IMR-90 (cell line): ENCODE data around the gene CDH12. TPM values are rescaled to one million over a fixed set of nuclear protein-coding genes. Genes with fewer than 3 reads are reported as not detected.

Source experiments
- ATAC-seq: fragments of 200-7000 bp; cut with Tn5 transposase; 2 replicates; pipeline ENCODE4 v1.9.1; 2020; ENCODE audit warnings: low read depth, mild to moderate bottlenecking, moderate library complexity
- BruUV-seq: library from RNA; stranded (reverse); fragments of 400-500 nt; replicated peaks from 2 replicates; lab custom pipeline; 2021; lab: Mats Ljungman, UMichigan
- CTCF ChIA-PET: fragments of 300-600 bp; formaldehyde crosslinking; extraction: SDS; loops from one replicate; lab custom pipeline; 2021; ENCODE audit warnings: antibody characterized with exemption; lab: Yijun Ruan, JAX
- POLR2A ChIA-PET: fragments of 300-600 bp; sonication (Branson Sonifier 250); formaldehyde crosslinking; loops from one replicate; lab custom pipeline; 2022; ENCODE audit warnings: antibody characterized with exemption; ENCODE audit not compliant: unreplicated experiment; lab: Charles Lee
- DNase-seq: peaks from one replicate; pipeline ENCODE4 v3.0.0; 2013
- H2AFZ ChIP-seq: replicated peaks from 2 replicates; pipeline ENCODE3; 2013; ENCODE audit warnings: low read length, mild to moderate bottlenecking; ENCODE audit not compliant: poor library complexity
- H2AK5ac ChIP-seq: 2 replicates; pipeline ENCODE4 v1.6.1; 2013; ENCODE audit warnings: low read depth, low read length, inconsistent platforms
- H2AK9ac ChIP-seq: replicated peaks from 2 replicates; pipeline ENCODE3; 2013; ENCODE audit warnings: mild to moderate bottlenecking, low read depth, low read length, moderate library complexity; ENCODE audit not compliant: poor library complexity
- H2BK120ac ChIP-seq: 2 replicates; pipeline ENCODE4 v1.6.1; 2013; ENCODE audit warnings: low read depth, low read length, inconsistent platforms
- H2BK15ac ChIP-seq: 3 replicates; pipeline ENCODE4 v1.6.1; 2013; ENCODE audit warnings: low read depth, low read length, inconsistent platforms
- H2BK20ac ChIP-seq: 2 replicates; pipeline ENCODE4 v1.6.1; 2013; ENCODE audit warnings: low read depth, mild to moderate bottlenecking, inconsistent platforms, low read length, moderate library complexity
- H2BK5ac ChIP-seq: 2 replicates; pipeline ENCODE4 v1.6.1; 2013; ENCODE audit warnings: mild to moderate bottlenecking, low read depth, low read length, inconsistent platforms; ENCODE audit not compliant: poor library complexity, severe bottlenecking
- H3K14ac ChIP-seq: replicated peaks from 2 replicates; pipeline ENCODE4 v1.6.1; 2013; ENCODE audit warnings: low read depth, low read length, inconsistent platforms
- H3K18ac ChIP-seq: 2 replicates; pipeline ENCODE4 v1.6.1; 2013; ENCODE audit warnings: low read depth, low read length, control low read depth
- H3K23ac ChIP-seq: 2 replicates; pipeline ENCODE4 v1.6.1; 2013; ENCODE audit warnings: low read depth, low read length, inconsistent platforms
- H3K27ac ChIP-seq: 2 replicates; pipeline ENCODE4 v1.5.1; 2013; ENCODE audit warnings: mild to moderate bottlenecking, control low read depth, low read length; ENCODE audit not compliant: insufficient read depth
- H3K27me3 ChIP-seq: 2 replicates; pipeline ENCODE4 v1.6.1; 2013; ENCODE audit warnings: low read length; ENCODE audit not compliant: control insufficient read depth, insufficient read depth
- H3K36me3 ChIP-seq: 2 replicates; pipeline ENCODE4 v1.6.1; 2013; ENCODE audit warnings: low read length, mixed read lengths; ENCODE audit not compliant: control insufficient read depth, insufficient read depth
- H3K4ac ChIP-seq: 2 replicates; pipeline ENCODE4 v1.6.1; 2013; ENCODE audit warnings: low read depth, low read length, inconsistent platforms
- H3K4me1 ChIP-seq: 2 replicates; pipeline ENCODE4 v1.6.1; 2013; ENCODE audit warnings: low read length, mixed read lengths; ENCODE audit not compliant: control insufficient read depth, insufficient read depth
- H3K4me2 ChIP-seq: 2 replicates; pipeline ENCODE4 v1.6.1; 2013; ENCODE audit warnings: low read depth, mild to moderate bottlenecking, control low read depth, low read length, moderate library complexity
- H3K4me3 ChIP-seq: 2 replicates; pipeline ENCODE4 v1.5.1; 2013; ENCODE audit warnings: low read depth, mild to moderate bottlenecking, control low read depth, low read length, moderate library complexity; ENCODE audit not compliant: insufficient read depth
- H3K56ac ChIP-seq: 2 replicates; pipeline ENCODE4 v1.6.1; 2013; ENCODE audit warnings: low read length, inconsistent platforms; ENCODE audit not compliant: insufficient read depth; ENCODE audit errors: extremely low read depth
- H3K79me1 ChIP-seq, 2 experiments: 2 replicates each; pipeline ENCODE4 v1.6.1; 2013; ENCODE audit warnings: low read length in 2 of 2, inconsistent platforms in 1 of 2, low read depth in 1 of 2
- H3K9ac ChIP-seq: 2 replicates; pipeline ENCODE4 v1.6.1; 2013; ENCODE audit warnings: low read depth, low read length, control low read depth
- H3K9me1 ChIP-seq: 2 replicates; pipeline ENCODE4 v1.6.1; 2013; ENCODE audit warnings: low read length, inconsistent platforms; ENCODE audit not compliant: insufficient read depth
- H3K9me3 ChIP-seq: 2 replicates; pipeline ENCODE4 v1.6.1; 2013; ENCODE audit warnings: low read length; ENCODE audit not compliant: control insufficient read depth, insufficient read depth
- H4K20me1 ChIP-seq: 2 replicates; pipeline ENCODE4 v1.6.1; 2013; ENCODE audit warnings: low read length, inconsistent platforms; ENCODE audit not compliant: insufficient read depth
- H4K5ac ChIP-seq: 2 replicates; pipeline ENCODE4 v1.6.1; 2013; ENCODE audit warnings: mild to moderate bottlenecking, low read depth, low read length, control low read depth
- H4K8ac ChIP-seq, 2 experiments: 2 replicates each; pipeline ENCODE4 v1.6.1; 2013; ENCODE audit warnings: low read depth in 2 of 2, low read length in 2 of 2, control low read depth in 1 of 2, inconsistent platforms in 1 of 2
- H4K91ac ChIP-seq: 2 replicates; pipeline ENCODE4 v1.6.1; 2013; ENCODE audit warnings: low read depth, low read length, inconsistent platforms; ENCODE audit not compliant: insufficient read depth
- BHLHE40 ChIP-seq: fragments of 150-350 bp; IDR thresholded peaks from 2 replicates; pipeline ENCODE4 v1.6.1; 2016; ENCODE audit warnings: mild to moderate bottlenecking, low read depth, low read length
- CTCF ChIP-seq: conservative IDR thresholded peaks from 2 replicates; pipeline ENCODE4 v1.5.1; 2012; ENCODE audit warnings: mild to moderate bottlenecking, low read depth, low read length, improper control_type of control experiment
- MAFK ChIP-seq: IDR thresholded peaks from 2 replicates; pipeline ENCODE4 v1.6.1; 2012; ENCODE audit warnings: low read depth, low read length, improper control_type of control experiment
- dilution Hi-C: fragments of 300-500 bp; cut with HindIII; formaldehyde crosslinking; loops from one replicate; pipeline ENCODE4 v1.14.3; 2018; ENCODE audit warnings: low sequenced_read_pairs; ENCODE audit not compliant: unreplicated experiment
- in situ Hi-C: fragments of 300-500 bp; cut with MboI; formaldehyde crosslinking; loops from 3 replicates; pipeline ENCODE4 v1.14.3; 2019; ENCODE audit warnings: low sequenced_read_pairs, inconsistent platforms, mixed read lengths
- intact Hi-C: fragments of 100-400 bp; cut with micrococcal nuclease; formaldehyde crosslinking; loops from 2 replicates; pipeline ENCODE4 v1.10.0; 2022
- polyA plus RNA-seq, 3 experiments: library from polyadenylated mRNA; depleted of rRNA; stranded (reverse); fragments of >200 nt; gene quantifications; 2 replicates each; pipeline ENCODE4 v1.2.3, GENCODE V29; 2012; ENCODE audit warnings: low replicate concordance in 1 of 3
- total RNA-seq: library from RNA; depleted of rRNA; stranded (reverse); fragments of >200 nt; gene quantifications from 2 replicates; pipeline ENCODE4 v1.2.3, GENCODE V29; 2012

The CDH12 gene
- total and polyA plus RNA-seq, 2 of the 4 experiments (the other 2 are of a cell fraction), result not detected

DNA sequence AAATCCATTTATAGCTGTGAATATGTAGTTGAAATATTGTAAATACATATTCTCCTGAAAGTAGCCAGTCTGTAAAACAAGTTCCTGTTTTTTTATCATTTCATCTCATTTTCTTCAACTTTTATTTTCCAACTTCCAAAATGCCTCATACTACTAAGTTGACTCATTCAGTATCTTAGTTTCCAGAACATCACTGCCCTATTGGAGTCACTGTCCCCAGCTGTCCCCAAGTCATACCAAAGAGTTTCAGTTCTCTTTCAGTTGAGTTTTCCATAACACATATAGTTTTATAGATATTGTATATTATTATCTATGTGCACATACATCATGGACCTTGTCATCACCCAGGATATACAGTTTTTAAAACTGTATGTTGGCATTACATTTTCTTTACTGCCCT is 261.7 kb downstream of the CDH12 start:
- dilution Hi-C loops (no loop called here), in situ Hi-C loops (no loop called here), intact Hi-C loops (no loop called here)
- Histone ChIP-seq H2BK15ac (no peak overlapping the region), H3K9me3 (no peaks in the 10 kb centered on the region), H2AK5ac (no peak overlapping the region), H3K9me1 (no peaks in the 10 kb centered on the region), H3K4me3 (no peak overlapping the region), H4K5ac (no peak overlapping the region), H4K91ac (no peak overlapping the region), H3K4ac (no peak overlapping the region), H2BK120ac (no peak overlapping the region), H2BK5ac (no peak overlapping the region), H3K4me1 (0 out of 2 replicates have a peak, but pooled peaks cover 2% of the 10 kb centered on the region), H3K27me3 (no peaks in the 10 kb centered on the region), H3K79me1 (no peaks in the 10 kb centered on the region), H3K36me3 (no peaks in the 10 kb centered on the region), H2BK20ac (no peak overlapping the region), H4K8ac (no peak overlapping the region), H3K23ac (no peak overlapping the region), H3K14ac (no peak overlapping the region), H4K20me1 (no peaks in the 10 kb centered on the region), H3K18ac (no peak overlapping the region), H2AK9ac (no peak overlapping the region), H3K27ac (no peak overlapping the region), H3K9ac (no peak overlapping the region), H3K4me2 (no peak overlapping the region), H2AFZ (no peak overlapping the region), H3K56ac (no peak overlapping the region)
- no peak for DNase-seq
- ChIA-PET CTCF (no interaction called here), POLR2A (no interaction called here)
- ATAC-seq, result no peak
- TF ChIP-seq BHLHE40, result no peak
- TF ChIP-seq MAFK, result no peak
- no peak for TF ChIP-seq CTCF
- no TSS peak for BruUV-seq
